ENCODE data around the gene ZNF284. TPM values are rescaled to one million over a fixed set of nuclear protein-coding genes. Genes with fewer than 3 reads are reported as not detected.

The ZNF284 gene
- total RNA-seq, 4 donors from 2014 or later = 2.0 to 2.5 (median 2.4) TPM

GRCh38 chr19:44059229-44059628 is 12.7 kb upstream of the ZNF284 start:
- Histone ChIP-seq H3K4me3 (no peak overlapping the region), H3K27ac (no peak overlapping the region), H3K36me3 (peaks cover 3 to 95% of the 10 kb centered on the region in 2 donors), H3K27me3 (no peaks in the 10 kb centered on the region), H3K9me3 (peaks cover 0 to 36% (median 0%) of the 10 kb centered on the region in 3 donors), H3K4me1 (no peaks in the 10 kb centered on the region)
- TF ChIP-seq CTCF (IDR thresholded peaks at IDR 0.05) = no peak
- no peak for TF ChIP-seq EP300 (IDR thresholded peaks at IDR 0.05)
- TF ChIP-seq POLR2AphosphoS5 (IDR thresholded peaks at IDR 0.05) = no peak
- no peak for TF ChIP-seq POLR2A (IDR thresholded peaks at IDR 0.05)
- no peak for ATAC-seq
- WGBS, 2 donors (ENCODE audit: low coverage in 1 of 2) = 90% methylated on average over 2 of the region's 2 CpGs; no CpG with 5 or more reads in 1 of the 2 donors

- H3K4me1 ChIP-seq = no peaks in the 10 kb centered on the region
- TF ChIP-seq POLR2A (IDR thresholded peaks at IDR 0.05) = no peak
- TF ChIP-seq CTCF (IDR thresholded peaks at IDR 0.05) = no peak
- TF ChIP-seq POLR2AphosphoS5 (IDR thresholded peaks at IDR 0.05) = no peak
- TF ChIP-seq EP300 (IDR thresholded peaks at IDR 0.05) = no peak
- ATAC-seq = no peak
- H3K27ac ChIP-seq = no peak overlapping the region
- 100% methylated on average over 1 of the region's 1 CpG for WGBS, 2 donors (ENCODE audit: low coverage in 1 of 2)
- peaks cover 6 to 95% of the 10 kb centered on the region in 2 donors for H3K36me3 ChIP-seq
- no peaks in the 10 kb centered on the region for H3K27me3 ChIP-seq
- H3K4me3 ChIP-seq = no peak overlapping the region
- peaks cover 0 to 54% (median 0%) of the 10 kb centered on the region in 3 donors for H3K9me3 ChIP-seq
These were observed 10.9 kb upstream of the ZNF284 start for GRCh38 chr19:44061038-44061437.

GRCh38 chr19:44066305-44066704 is 5.7 kb upstream of the ZNF284 start:
- peaks cover 0 to under 1% (median 0%) of the 10 kb centered on the region in 3 donors for H3K4me1 ChIP-seq
- H3K27ac ChIP-seq = no peak overlapping the region
- TF ChIP-seq POLR2A (IDR thresholded peaks at IDR 0.05) (no peak), POLR2AphosphoS5 (IDR thresholded peaks at IDR 0.05) (no peak), EP300 (IDR thresholded peaks at IDR 0.05) (no peak), CTCF (IDR thresholded peaks at IDR 0.05) (no peak)
- no peak for ATAC-seq
- no peak overlapping the region for H3K4me3 ChIP-seq
- no peaks in the 10 kb centered on the region for H3K27me3 ChIP-seq
- H3K9me3 ChIP-seq = peaks cover 0 to 93% (median 3%) of the 10 kb centered on the region in 3 donors
- WGBS, 2 donors (ENCODE audit: low coverage in 1 of 2) = 0% methylated on average over 1 of the region's 3 CpGs; no CpG with 5 or more reads in 1 of the 2 donors
- H3K36me3 ChIP-seq = peaks cover 16 to 70% of the 10 kb centered on the region in 2 donors

- Histone ChIP-seq H3K27ac (no peak overlapping the region), H3K36me3 (peaks cover 13 to 38% of the 10 kb centered on the region in 2 donors), H3K4me1 (peaks cover 4 to 15% (median 5%) of the 10 kb centered on the region in 3 donors), H3K27me3 (no peaks in the 10 kb centered on the region), H3K9me3 (peaks cover 0 to 63% (median 3%) of the 10 kb centered on the region in 3 donors), H3K4me3 (no peak overlapping the region)
- WGBS, 2 donors (ENCODE audit: low coverage in 1 of 2) = 100% methylated on average over 1 of the region's 1 CpG
- no peak for TF ChIP-seq POLR2A (IDR thresholded peaks at IDR 0.05)
- TF ChIP-seq EP300 (IDR thresholded peaks at IDR 0.05) = no peak
- TF ChIP-seq CTCF (IDR thresholded peaks at IDR 0.05) = no peak
- TF ChIP-seq POLR2AphosphoS5 (IDR thresholded peaks at IDR 0.05) = no peak
- no peak for ATAC-seq
These were observed 2.5 kb upstream of the ZNF284 start for GRCh38 chr19:44069415-44069814.
